ENCODE data around the gene PARP1. TPM values are rescaled to one million over a fixed set of nuclear protein-coding genes. Genes with fewer than 3 reads are reported as not detected.

Gene PARP1
- total RNA-seq, 1 donor, result 89.4 TPM

DNA sequence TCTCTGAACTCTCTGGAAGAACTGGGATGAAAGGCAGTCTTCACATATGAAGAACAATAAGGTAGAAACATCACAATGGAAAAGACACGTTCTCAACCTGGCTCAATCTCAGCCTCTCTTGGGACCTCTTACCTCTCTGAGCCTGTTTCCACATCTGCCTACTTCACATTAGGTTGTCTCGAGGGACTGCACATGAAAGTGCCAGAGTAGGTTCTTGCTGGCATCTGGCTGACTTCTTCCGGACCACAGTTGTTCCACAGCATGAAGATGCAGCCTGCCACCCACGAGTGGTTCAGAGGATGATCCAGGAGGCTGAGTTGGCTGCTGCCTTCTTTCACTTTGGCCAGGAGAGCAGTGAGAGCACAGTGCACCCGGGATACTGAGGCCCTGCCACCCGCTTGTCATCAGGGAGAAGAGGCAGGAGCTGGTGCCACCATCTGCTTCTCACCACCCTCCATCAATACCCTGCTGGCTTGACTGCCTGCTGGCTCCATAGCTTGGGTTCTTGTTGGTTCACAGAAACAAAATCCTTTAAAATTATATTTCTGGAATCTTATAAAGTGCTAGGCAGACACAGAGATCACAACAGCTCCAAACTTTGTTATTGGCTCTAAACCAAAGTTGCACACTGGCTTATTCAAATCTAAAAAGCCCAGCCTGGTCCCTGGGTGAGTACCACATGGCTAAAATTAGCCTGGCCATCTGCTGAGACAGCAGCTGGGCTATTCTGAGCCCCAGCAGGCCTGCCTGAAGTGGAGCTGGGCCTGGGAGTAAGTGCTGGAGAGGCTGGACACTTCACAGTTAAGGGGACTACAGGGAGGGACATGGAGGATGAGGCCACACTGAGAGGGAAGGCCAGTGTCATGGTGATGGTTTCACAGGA, 52.0 kb downstream of the PARP1 start:
- H3K4me3 ChIP-seq (ENCODE audit: low read depth, low read length), result no peak overlapping the region
- no peak for DNase-seq (ENCODE audit: low read depth)
- TF ChIP-seq, protein P1, sequence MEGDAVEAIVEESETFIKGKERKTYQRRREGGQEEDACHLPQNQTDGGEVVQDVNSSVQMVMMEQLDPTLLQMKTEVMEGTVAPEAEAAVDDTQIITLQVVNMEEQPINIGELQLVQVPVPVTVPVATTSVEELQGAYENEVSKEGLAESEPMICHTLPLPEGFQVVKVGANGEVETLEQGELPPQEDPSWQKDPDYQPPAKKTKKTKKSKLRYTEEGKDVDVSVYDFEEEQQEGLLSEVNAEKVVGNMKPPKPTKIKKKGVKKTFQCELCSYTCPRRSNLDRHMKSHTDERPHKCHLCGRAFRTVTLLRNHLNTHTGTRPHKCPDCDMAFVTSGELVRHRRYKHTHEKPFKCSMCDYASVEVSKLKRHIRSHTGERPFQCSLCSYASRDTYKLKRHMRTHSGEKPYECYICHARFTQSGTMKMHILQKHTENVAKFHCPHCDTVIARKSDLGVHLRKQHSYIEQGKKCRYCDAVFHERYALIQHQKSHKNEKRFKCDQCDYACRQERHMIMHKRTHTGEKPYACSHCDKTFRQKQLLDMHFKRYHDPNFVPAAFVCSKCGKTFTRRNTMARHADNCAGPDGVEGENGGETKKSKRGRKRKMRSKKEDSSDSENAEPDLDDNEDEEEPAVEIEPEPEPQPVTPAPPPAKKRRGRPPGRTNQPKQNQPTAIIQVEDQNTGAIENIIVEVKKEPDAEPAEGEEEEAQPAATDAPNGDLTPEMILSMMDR (IDR thresholded peaks at IDR 0.05; ENCODE audit: insufficient read depth, low read depth, low read length), result no peak

DNA sequence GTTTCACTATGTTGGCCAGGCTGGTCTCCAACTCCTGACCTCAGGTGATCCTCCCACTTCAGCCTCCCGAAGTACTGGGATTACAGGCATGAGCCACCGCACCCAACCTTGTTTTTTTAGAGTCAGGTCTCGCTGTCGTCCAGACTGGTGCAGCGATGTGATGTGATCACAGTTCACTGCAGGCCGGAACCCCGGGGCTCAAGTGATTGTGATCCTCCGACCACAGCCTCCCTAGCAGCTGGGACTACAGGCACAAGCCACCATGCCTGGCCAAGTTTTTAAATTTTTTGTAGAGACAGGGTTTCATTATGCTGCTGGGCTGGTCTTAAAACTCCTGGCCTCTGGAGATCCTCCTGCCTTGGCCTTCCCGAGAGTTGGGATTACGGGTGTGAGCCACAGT, 52.9 kb downstream of the PARP1 start:
- DNase-seq (ENCODE audit: low read depth), result no peak
- TF ChIP-seq, protein P1 (IDR thresholded peaks at IDR 0.05; ENCODE audit: insufficient read depth, low read depth, low read length), result no peak
- no peak overlapping the region for H3K4me3 ChIP-seq (ENCODE audit: low read depth, low read length)

DNA sequence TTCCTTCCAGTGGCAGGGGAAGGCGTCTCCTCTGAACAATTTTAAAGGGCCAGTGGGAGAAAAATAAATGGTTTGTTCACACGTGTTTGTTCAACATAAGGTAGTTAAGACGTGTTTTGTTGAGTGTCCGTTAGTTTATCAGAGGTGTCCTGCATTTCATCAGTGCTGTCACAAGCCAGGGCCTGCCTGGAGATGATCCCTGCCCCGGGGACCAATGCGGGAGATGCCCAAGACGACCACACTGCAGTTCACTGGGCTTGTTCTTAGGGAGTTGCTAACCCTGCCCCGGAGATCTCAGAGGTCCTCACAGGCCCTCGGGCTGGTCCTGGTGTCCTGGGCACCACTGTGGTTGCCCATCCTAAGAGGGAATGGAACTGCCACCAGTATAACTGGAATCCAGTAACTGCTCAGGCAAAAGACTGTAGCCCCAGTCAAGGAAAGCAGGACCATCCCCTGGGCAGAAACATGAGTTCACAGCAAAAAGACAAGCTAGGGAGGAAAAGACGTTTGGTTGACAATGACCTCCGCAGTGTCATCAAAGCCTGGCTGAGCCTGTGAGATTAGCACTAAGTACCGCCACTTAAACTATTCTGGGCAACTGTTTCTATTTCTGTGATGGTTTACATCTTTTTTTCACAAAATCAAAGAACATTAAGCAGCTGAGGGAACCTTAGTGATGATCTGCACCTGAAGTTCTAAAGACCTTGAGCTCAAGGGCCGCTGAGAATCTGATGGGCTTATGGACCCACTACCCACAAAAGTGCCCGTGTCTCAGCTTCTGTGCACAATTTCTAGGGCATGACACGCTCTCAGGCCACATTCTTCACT, 54.0 kb downstream of the PARP1 start:
- no peak for DNase-seq (ENCODE audit: low read depth)

DNA sequence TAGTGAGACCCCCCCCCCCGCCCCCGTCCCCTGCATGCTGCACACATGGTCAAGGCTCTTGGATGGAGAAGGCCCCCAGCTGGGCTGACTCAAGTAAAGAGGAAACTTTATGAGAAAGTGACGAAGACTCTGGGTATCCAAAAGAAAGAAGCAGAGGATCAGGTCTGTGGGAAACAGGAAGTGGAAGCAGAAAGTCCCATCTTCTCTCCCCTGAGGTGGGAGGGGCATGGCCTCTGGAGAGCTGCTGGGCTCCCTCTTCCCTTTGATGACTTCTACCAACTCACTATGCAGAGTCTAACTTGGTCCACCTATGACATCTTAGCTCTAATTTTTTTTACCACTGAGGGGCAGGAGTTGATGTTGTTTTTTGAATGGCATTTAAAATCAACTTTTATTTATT, 56.2 kb downstream of the PARP1 start:
- no peak overlapping the region for H3K4me3 ChIP-seq (ENCODE audit: low read depth, low read length)
- TF ChIP-seq, protein P1 (IDR thresholded peaks at IDR 0.05; ENCODE audit: insufficient read depth, low read depth, low read length), result no peak
- DNase-seq (ENCODE audit: low read depth), result no peak

More for the DNA sequence above, 54.0 kb downstream of the PARP1 start:
- no peak overlapping the region for H3K4me3 ChIP-seq (ENCODE audit: low read depth, low read length)
- TF ChIP-seq, protein P1 (IDR thresholded peaks at IDR 0.05; ENCODE audit: insufficient read depth, low read depth, low read length), result no peak

DNA sequence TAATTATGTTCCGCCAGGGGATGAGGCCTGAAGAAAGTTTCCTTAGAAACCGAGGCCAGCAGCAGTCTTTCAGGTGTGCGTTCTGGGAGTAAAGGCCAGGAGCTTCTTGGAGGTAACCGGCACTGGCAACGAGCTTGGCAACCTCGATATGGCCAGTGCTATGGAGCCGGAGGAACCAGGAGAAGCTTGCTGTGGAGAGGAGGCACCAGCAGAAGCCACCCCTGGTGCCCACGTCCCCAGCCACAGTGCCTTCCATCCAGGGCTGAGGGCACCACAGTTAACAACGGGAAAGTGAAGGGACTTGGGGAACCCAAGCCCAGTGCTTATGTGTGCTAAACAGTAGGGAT, 57.4 kb downstream of the PARP1 start:
- no peak overlapping the region for H3K4me3 ChIP-seq (ENCODE audit: low read depth, low read length)
- TF ChIP-seq, protein P1 (IDR thresholded peaks at IDR 0.05; ENCODE audit: insufficient read depth, low read depth, low read length), result no peak
- no peak for DNase-seq (ENCODE audit: low read depth)

DNA sequence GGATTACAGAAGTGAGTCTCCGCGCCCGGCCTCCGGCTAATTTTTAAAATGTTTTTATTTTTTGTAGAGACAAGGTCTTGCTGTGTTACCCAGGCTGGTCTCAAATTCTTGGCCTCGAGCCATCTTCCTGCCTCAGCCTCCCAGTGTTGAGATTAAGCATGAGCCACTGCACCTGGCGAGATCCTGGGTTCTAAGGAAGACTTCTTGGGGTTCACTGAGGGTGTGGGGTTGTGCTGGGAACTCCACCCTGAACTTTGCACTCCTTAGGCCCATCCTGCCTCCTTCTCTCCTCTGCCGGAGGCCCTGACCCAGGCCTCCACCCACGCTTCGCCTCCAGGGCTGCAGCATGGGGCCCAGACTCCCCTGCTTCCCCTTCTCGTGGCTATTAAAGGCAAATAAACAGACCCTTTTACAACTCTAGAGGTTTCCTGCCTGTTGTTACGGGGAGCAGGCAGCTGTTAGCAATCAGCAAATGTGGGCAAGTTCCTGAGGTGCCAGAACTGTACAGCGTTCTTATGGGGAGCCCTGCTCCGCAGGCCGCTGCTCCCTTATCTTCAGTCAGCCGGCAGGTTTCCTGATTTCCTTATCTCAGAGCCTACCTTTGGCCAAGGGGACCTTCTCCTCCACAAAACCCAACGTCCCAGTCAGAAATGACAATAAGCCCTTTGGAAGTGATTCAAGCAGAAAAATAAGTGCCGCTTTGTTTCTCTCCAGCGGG, 57.9 kb downstream of the PARP1 start:
- peak; percentile 41 for DNase-seq (ENCODE audit: low read depth)
- TF ChIP-seq, protein P1 (IDR thresholded peaks at IDR 0.05; ENCODE audit: insufficient read depth, low read depth, low read length), result no peak

More for the DNA sequence above, 57.9 kb downstream of the PARP1 start:
- no peak overlapping the region for H3K4me3 ChIP-seq (ENCODE audit: low read depth, low read length)
